ENCODE results near the gene SCRN2. TPM values are rescaled to one million over a fixed set of nuclear protein-coding genes. Genes with fewer than 3 reads are reported as not detected.

Gene SCRN2
- total RNA-seq, 1 donor from 2014 or later = 30.5 TPM

GRCh38 chr17:47851764-47852112 lies 10.7 kb upstream of the SCRN2 start:
- no peak for ATAC-seq
- Histone ChIP-seq H3K27me3 (peaks cover 85% of the 10 kb centered on the region), H3K27ac (no peak overlapping the region), H3K4me1 (peaks cover 19% of the 10 kb centered on the region), H3K9me3 (no peaks in the 10 kb centered on the region), H3K4me3 (no peak overlapping the region), H3K36me3 (no peaks in the 10 kb centered on the region)
- no peak for DNase-seq
- no peak for TF ChIP-seq CTCF (IDR thresholded peaks at IDR 0.05)
- intact Hi-C loops (cut with DNase I) = no loop called here

GRCh38 chr17:47850692-47851573 lies 9.9 kb upstream of the SCRN2 start, which contains the start of gene SP6:
Gene SP6, minus strand, starts transcription at chr17:47851163. Its CDS starts 2,734 bp downstream, at chr17:47848429.
- TF ChIP-seq CTCF (IDR thresholded peaks at IDR 0.05) = peak; percentile 13
- H3K9me3 ChIP-seq = no peaks in the 10 kb centered on the region
- intact Hi-C loops (cut with DNase I) = no loop called here
- peak within 1 kb of the TSS; percentile 51 for H3K27ac ChIP-seq
- ATAC-seq (peak; percentile 92), DNase-seq (peak; percentile 92)
- H3K4me1 ChIP-seq = peaks cover 19% of the 10 kb centered on the region
- no peaks in the 10 kb centered on the region for H3K36me3 ChIP-seq
- peaks cover 93% of the 10 kb centered on the region for H3K27me3 ChIP-seq
- peak within 1 kb of the TSS; percentile 49 for H3K4me3 ChIP-seq

GRCh38 chr17:47850373-47850691 lies 9.3 kb upstream of the SCRN2 start:
- Histone ChIP-seq H3K27me3 (peaks cover 94% of the 10 kb centered on the region), H3K27ac (peak overlapping the region; percentile 51), H3K4me1 (peaks cover 19% of the 10 kb centered on the region), H3K4me3 (peak overlapping the region; percentile 49), H3K9me3 (no peaks in the 10 kb centered on the region), H3K36me3 (no peaks in the 10 kb centered on the region)
- no peak for TF ChIP-seq CTCF (IDR thresholded peaks at IDR 0.05)
- DNase-seq (no peak), ATAC-seq (no peak)
- intact Hi-C loops (cut with DNase I) = no loop called here

GRCh38 chr17:47848198-47848513 lies 7.1 kb upstream of the SCRN2 start:
- DNase-seq = no peak
- no peak for ATAC-seq
- intact Hi-C loops (cut with DNase I) = no loop called here
- Histone ChIP-seq H3K4me1 (peaks cover 24% of the 10 kb centered on the region), H3K9me3 (no peaks in the 10 kb centered on the region), H3K4me3 (no peak overlapping the region), H3K27ac (no peak overlapping the region), H3K27me3 (peaks cover 78% of the 10 kb centered on the region), H3K36me3 (no peaks in the 10 kb centered on the region)
- no peak for TF ChIP-seq CTCF (IDR thresholded peaks at IDR 0.05)

DNA sequence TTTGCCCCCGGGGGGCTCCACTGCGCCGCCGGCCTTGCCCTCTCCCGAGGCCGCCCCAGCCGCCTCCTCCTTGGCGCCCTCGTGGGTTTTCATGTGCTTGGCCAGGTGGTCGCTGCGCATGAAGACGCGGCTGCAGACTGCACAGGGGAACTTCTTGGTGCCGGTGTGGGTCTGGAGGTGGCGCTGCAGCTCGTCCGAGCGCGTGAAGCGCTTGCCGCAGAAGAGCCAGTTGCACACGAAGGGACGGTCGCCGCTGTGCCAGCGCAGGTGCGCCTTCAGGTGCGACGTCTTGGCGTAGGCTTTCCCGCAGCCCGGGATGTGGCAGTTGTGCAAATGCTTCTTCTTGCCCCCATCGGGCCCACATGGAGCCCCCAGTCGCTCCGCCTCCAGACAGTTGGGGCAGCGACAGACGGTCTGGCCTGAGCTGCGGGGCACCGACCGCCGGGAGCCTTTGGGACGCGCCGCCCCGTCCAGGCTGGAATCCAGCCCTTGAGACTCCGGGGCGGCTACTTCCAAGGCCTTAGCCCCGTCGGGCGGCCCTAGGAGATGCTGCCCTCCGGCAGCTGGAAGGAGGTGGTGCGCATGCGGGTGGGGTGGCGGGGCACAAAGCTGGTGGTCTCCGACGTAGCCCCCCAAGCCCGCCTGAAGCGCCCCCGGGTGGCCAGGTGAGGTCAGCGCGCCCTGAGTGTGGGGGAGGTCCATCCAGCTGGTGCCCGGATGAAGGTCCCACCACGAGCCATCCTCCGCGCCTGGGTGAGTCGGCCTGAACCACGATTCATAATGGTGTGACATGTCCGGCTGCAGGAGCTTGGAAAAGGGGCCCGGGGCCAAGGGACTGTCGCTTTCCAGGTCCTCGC lies 6.5 kb upstream of the SCRN2 start:
- H3K4me3 ChIP-seq = no peak overlapping the region
- H3K9me3 ChIP-seq = no peaks in the 10 kb centered on the region
- DNase-seq (no peak), ATAC-seq (peak; percentile 5)
- no peak overlapping the region for H3K27ac ChIP-seq
- peaks cover 73% of the 10 kb centered on the region for H3K27me3 ChIP-seq
- intact Hi-C loops (cut with DNase I) = no loop called here
- H3K4me1 ChIP-seq = peaks cover 24% of the 10 kb centered on the region
- H3K36me3 ChIP-seq = no peaks in the 10 kb centered on the region
- peak; percentile 18 for TF ChIP-seq CTCF (IDR thresholded peaks at IDR 0.05)
